GM23338 (cell line): ENCODE results near the gene MAP4. TPM values are rescaled to one million over a fixed set of nuclear protein-coding genes. Genes with fewer than 3 reads are reported as not detected.

ENCODE experiments used
- ATAC-seq: fragments of 200-7000 bp; cut with Tn5 transposase; 3 replicates; pipeline ENCODE4 v1.9.1; 2020
- DNase-seq: peaks from one replicate; pipeline ENCODE4 v3.0.0-alpha.2; 2015; ENCODE audit warnings: low spot score
- H2AFZ ChIP-seq: fragments of 200-600 bp; sonication (generic); 2 replicates; pipeline ENCODE4 v1.8.0; 2016; ENCODE audit warnings: antibody characterized with exemption, mild to moderate bottlenecking, moderate library complexity
- H3F3A ChIP-seq: fragments of 200-600 bp; sonication (generic); replicated peaks from 2 replicates; pipeline ENCODE4 v1.8.0; 2017; ENCODE audit warnings: antibody characterized with exemption, mixed run types, low read depth
- H3K27ac ChIP-seq: fragments of 200-600 bp; sonication (generic); 2 replicates; pipeline ENCODE4 v1.6.1; 2016; ENCODE audit warnings: low read depth
- H3K27me3 ChIP-seq: fragments of 200-600 bp; sonication (generic); 2 replicates; pipeline ENCODE4 v1.8.0; 2016; ENCODE audit warnings: mild to moderate bottlenecking, mixed run types, moderate library complexity; ENCODE audit not compliant: insufficient read depth
- H3K36me3 ChIP-seq: fragments of 200-600 bp; sonication (generic); 2 replicates; pipeline ENCODE4 v1.8.0; 2016; ENCODE audit warnings: mild to moderate bottlenecking; ENCODE audit not compliant: insufficient read depth
- H3K4me1 ChIP-seq: fragments of 200-600 bp; sonication (generic); 2 replicates; pipeline ENCODE4 v1.8.0; 2016; ENCODE audit warnings: mild to moderate bottlenecking, moderate library complexity; ENCODE audit not compliant: insufficient read depth
- H3K4me2 ChIP-seq: fragments of 200-600 bp; sonication (generic); 2 replicates; pipeline ENCODE4 v1.7.1; 2017; ENCODE audit warnings: mixed run types
- H3K4me3 ChIP-seq: fragments of 200-600 bp; sonication (generic); 2 replicates; pipeline ENCODE4 v1.6.1; 2016; ENCODE audit warnings: mixed run types
- H3K79me2 ChIP-seq: fragments of 200-600 bp; sonication (generic); replicated peaks from 2 replicates; pipeline ENCODE4 v1.8.0; 2017; ENCODE audit warnings: mild to moderate bottlenecking; ENCODE audit not compliant: insufficient read depth
- H3K9me2 ChIP-seq: fragments of 200-600 bp; sonication (generic); 2 replicates; pipeline ENCODE4 v1.8.0; 2017; ENCODE audit not compliant: insufficient read depth
- H4K20me1 ChIP-seq: fragments of 200-600 bp; sonication (generic); replicated peaks from 2 replicates; pipeline ENCODE4 v1.8.0; 2017; ENCODE audit warnings: mild to moderate bottlenecking; ENCODE audit not compliant: insufficient read depth
- H3K27ac Mint-ChIP-seq: 2 replicates; pipeline ENCODE4 v1.8.0; 2020; ENCODE audit warnings: inconsistent platforms, mild to moderate bottlenecking, moderate library complexity, mixed read lengths
- H3K27me3 Mint-ChIP-seq: 3 replicates; pipeline ENCODE4 v1.8.0; 2022; ENCODE audit warnings: low read depth, mild to moderate bottlenecking, moderate library complexity, mixed read lengths, inconsistent platforms; ENCODE audit not compliant: insufficient read depth, poor library complexity
- H3K36me3 Mint-ChIP-seq: 3 replicates; pipeline ENCODE4 v1.8.0; 2021; ENCODE audit warnings: low read depth, mild to moderate bottlenecking, inconsistent platforms, moderate library complexity, mixed read lengths
- H3K4me1 Mint-ChIP-seq: 3 replicates; pipeline ENCODE4 v1.8.0; 2020; ENCODE audit warnings: mild to moderate bottlenecking, inconsistent platforms, mixed read lengths
- H3K4me3 Mint-ChIP-seq: 3 replicates; pipeline ENCODE4 v1.8.0; 2021; ENCODE audit warnings: moderate library complexity, mild to moderate bottlenecking, inconsistent platforms, mixed read lengths
- H3K9me3 Mint-ChIP-seq: 3 replicates; pipeline ENCODE4 v1.8.0; 2020; ENCODE audit warnings: moderate library complexity, mild to moderate bottlenecking, inconsistent platforms, mixed read lengths
- CREB1 ChIP-seq: fragments of 250-450 bp; sonication (Bioruptor Pico); IDR thresholded peaks from 2 replicates; pipeline ENCODE4 v1.5.0; 2020; ENCODE audit warnings: low read depth, mild to moderate bottlenecking, moderate library complexity
- CTCF ChIP-seq, 2 experiments: fragments of 200-600 bp in 1 of 2; sonication (generic) in 1 of 2; conservative IDR thresholded peaks; 2 replicates each; pipeline versions ENCODE4 v1.5.1 to v1.6.1; 2016 to 2017; ENCODE audit warnings: antibody characterized with exemption in 2 of 2, low read depth in 2 of 2, mild to moderate bottlenecking in 2 of 2, moderate library complexity in 1 of 2
- ETS1 ChIP-seq: IDR thresholded peaks from 2 replicates; pipeline ENCODE4 v1.6.1; 2016; ENCODE audit warnings: antibody characterized with exemption
- POLR2AphosphoS5 ChIP-seq: IDR thresholded peaks from 2 replicates; pipeline ENCODE4 v1.6.1; 2016; ENCODE audit warnings: antibody characterized with exemption, low read depth
- polyA plus RNA-seq: library from polyadenylated mRNA; unstranded; fragments of >200 nt; fragmentation: Nextera tagmentation; extraction: Ambion mirVana; gene quantifications from 2 replicates; pipeline ENCODE4 v1.2.1, GENCODE V29; 2016
- total RNA-seq: library from RNA; depleted of rRNA; stranded (reverse); fragments of >200 nt; shearing (Covaris generic); gene quantifications from 2 replicates; pipeline ENCODE4 v1.2.3, GENCODE V29; 2014

Gene MAP4
- total and polyA plus RNA-seq, 2 experiments from 2014 or later, result 103 to 113 TPM

GRCh38 chr3:47850564-47851410 lies 165.4 kb downstream of the MAP4 start:
- Mint-ChIP-seq H3K4me1 (peaks cover 2% of the 10 kb centered on the region), H3K27ac (peak overlapping the region; percentile 41), H3K4me3 (no peak overlapping the region; the same call in 2 of the 3 replicates), H3K9me3 (no peaks in the 10 kb centered on the region), H3K27me3 (peaks cover 39% of the 10 kb centered on the region), H3K36me3 (peaks cover 72% of the 10 kb centered on the region)
- H3K79me2 ChIP-seq, result no peaks in the 10 kb centered on the region
- H2AFZ ChIP-seq, result no peak overlapping the region
- no peaks in the 10 kb centered on the region for H3K27me3 ChIP-seq
- DNase-seq (no peak), ATAC-seq (no peak)
- peaks cover 31% of the 10 kb centered on the region for H3F3A ChIP-seq
- peak; percentile 33 for TF ChIP-seq POLR2AphosphoS5
- no peak for TF ChIP-seq CREB1
- H3K4me3 ChIP-seq, result no peak overlapping the region
- H4K20me1 ChIP-seq, result peaks cover 12% of the 10 kb centered on the region
- peaks cover 19% of the 10 kb centered on the region for H3K36me3 ChIP-seq
- no peaks in the 10 kb centered on the region for H3K4me1 ChIP-seq
- no peak overlapping the region for H3K27ac ChIP-seq
- no peaks in the 10 kb centered on the region for H3K9me2 ChIP-seq
- H3K4me2 ChIP-seq, result no peak overlapping the region

- H2AFZ ChIP-seq, result no peak overlapping the region
- peaks cover 19% of the 10 kb centered on the region for H3K36me3 ChIP-seq
- no peak overlapping the region for H3K4me3 ChIP-seq
- H3K4me2 ChIP-seq, result no peak overlapping the region
- H3K79me2 ChIP-seq, result no peaks in the 10 kb centered on the region
- TF ChIP-seq ETS1 (no peak), CTCF (conservative IDR thresholded peaks at IDR 0.05; ENCODE audit: low read depth in 2 of 2) (peak; percentile 39 to 60)
- H3K9me2 ChIP-seq, result no peaks in the 10 kb centered on the region
- no peak overlapping the region for H3K27ac Mint-ChIP-seq
- peaks cover 2% of the 10 kb centered on the region for H3K4me1 Mint-ChIP-seq
- H3F3A ChIP-seq, result peaks cover 28% of the 10 kb centered on the region
- peaks cover 20% of the 10 kb centered on the region for H4K20me1 ChIP-seq
- DNase-seq, result peak; percentile 54
- H3K27me3 ChIP-seq, result no peaks in the 10 kb centered on the region
- no peak overlapping the region; the same call in 2 of the 3 replicates for H3K4me3 Mint-ChIP-seq
- H3K27ac ChIP-seq, result peak overlapping the region; percentile 50; the same call in 1 of the 2 replicates
- H3K36me3 Mint-ChIP-seq, result peaks cover 72% of the 10 kb centered on the region
- no peaks in the 10 kb centered on the region for H3K4me1 ChIP-seq
- peaks cover 36% of the 10 kb centered on the region for H3K27me3 Mint-ChIP-seq
- peak; percentile 27 for ATAC-seq
- H3K9me3 Mint-ChIP-seq, result no peaks in the 10 kb centered on the region
Observed at GRCh38 chr3:47849699-47850563, 166.3 kb downstream of the MAP4 start.
